Right lobe of liver (tissue), 6 donors: ENCODE results near the gene AEBP1. TPM values are rescaled to one million over a fixed set of nuclear protein-coding genes. Genes with fewer than 3 reads are reported as not detected.

ENCODE experiments used
- ATAC-seq, 4 donors: fragments of 200-7000 bp; cut with Tn5 transposase; one replicate each; pipeline ENCODE4 v1.9.1; 2020; ENCODE audit warnings: mild to moderate bottlenecking in 4 of 4, moderate library complexity in 4 of 4
- DNase-seq, 3 donors: peaks; one replicate each; pipeline ENCODE4 v3.0.0-alpha.2; 2020
- H3K27ac ChIP-seq, 3 donors: fragments of 200-600 bp; one replicate each; pipeline ENCODE4 v1.8.0; 2022
- H3K27me3 ChIP-seq, 2 donors: fragments of 200-600 bp; one replicate each; pipeline ENCODE4 v1.8.0; 2022
- H3K36me3 ChIP-seq, 4 donors: fragments of 200-600 bp; sonication (generic) in 1 of 4; one replicate each; pipeline versions ENCODE4 v1.5.1 to v1.8.0; 2017 to 2022; ENCODE audit warnings: control low read depth in 1 of 4
- H3K4me1 ChIP-seq, 4 donors: fragments of 200-600 bp; sonication (generic) in 1 of 4; one replicate each; pipeline versions ENCODE4 v1.5.1 to v1.8.0; 2017 to 2022; ENCODE audit warnings: control low read depth in 1 of 4
- H3K4me3 ChIP-seq, 3 donors: fragments of 200-600 bp; one replicate each; pipeline ENCODE4 v1.8.0; 2022
- H3K9me3 ChIP-seq, 4 donors: fragments of 200-600 bp; sonication (generic) in 1 of 4; one replicate each; pipeline versions ENCODE4 v1.5.1 to v1.8.0; 2017 to 2022; ENCODE audit warnings: control low read depth in 1 of 4
- POLR2A ChIP-seq: fragments of 450-650 bp; IDR thresholded peaks from one replicate; pipeline ENCODE4 v1.6.1; 2017; ENCODE audit warnings: antibody characterized with exemption, mild to moderate bottlenecking
- WGBS: methylation state at CpG from one replicate; pipeline ENCODE4 v1.1.6; 2018; ENCODE audit warnings: low coverage, low lambda C conversion rate; ENCODE audit not compliant: insufficient coverage; ENCODE audit errors: missing lambda C conversion rate; 5-methylcytosine and 5-hydroxymethylcytosine counted together
- intact Hi-C, 2 donors: fragments of 100-400 bp; cut with DNase I; formaldehyde crosslinking; loops; one replicate each; pipeline versions ENCODE4 v1.11.2 to v1.14.1; 2022
- total RNA-seq, 6 experiments: library from RNA; depleted of rRNA in 2 of 6; stranded (reverse); fragments of >200 nt in 2 of 6; fragmentation: NEBNext Ultra II Directional in 3 of 6; extraction: Animal tissue kit (Norgen Biotek cat#: 25700) in 3 of 6; gene quantifications; one replicate each; pipeline versions ENCODE4 v1.1.0 to v1.2.4, GENCODE V29; 2016 to 2023
- TF ChIP-seq, protein P1 (sequence below), 4 donors: fragments of 200-600 bp in 3 of 4; fragments of 450-650 bp in 1 of 4; IDR thresholded peaks; one replicate each; pipeline versions ENCODE4 v1.5.1 to v1.8.0; 2016 to 2022; ENCODE audit warnings: antibody characterized with exemption in 4 of 4, mild to moderate bottlenecking in 2 of 4
- donor health status: DM: no; HTN: yes; CAD: no.
- donor health status: DM: no; HTN: no; CAD: no.
- donor health status: DM: no; HTN: no; CAD: no.
- donor health status: DM: no; HTN: yes; CAD: no.
- donor health status: DM: no; HTN: yes; CAD: no.

AEBP1 gene
- total RNA-seq, 6 experiments from 2014 or later = 7.8 to 37.8 (median 14.3) TPM

DNA sequence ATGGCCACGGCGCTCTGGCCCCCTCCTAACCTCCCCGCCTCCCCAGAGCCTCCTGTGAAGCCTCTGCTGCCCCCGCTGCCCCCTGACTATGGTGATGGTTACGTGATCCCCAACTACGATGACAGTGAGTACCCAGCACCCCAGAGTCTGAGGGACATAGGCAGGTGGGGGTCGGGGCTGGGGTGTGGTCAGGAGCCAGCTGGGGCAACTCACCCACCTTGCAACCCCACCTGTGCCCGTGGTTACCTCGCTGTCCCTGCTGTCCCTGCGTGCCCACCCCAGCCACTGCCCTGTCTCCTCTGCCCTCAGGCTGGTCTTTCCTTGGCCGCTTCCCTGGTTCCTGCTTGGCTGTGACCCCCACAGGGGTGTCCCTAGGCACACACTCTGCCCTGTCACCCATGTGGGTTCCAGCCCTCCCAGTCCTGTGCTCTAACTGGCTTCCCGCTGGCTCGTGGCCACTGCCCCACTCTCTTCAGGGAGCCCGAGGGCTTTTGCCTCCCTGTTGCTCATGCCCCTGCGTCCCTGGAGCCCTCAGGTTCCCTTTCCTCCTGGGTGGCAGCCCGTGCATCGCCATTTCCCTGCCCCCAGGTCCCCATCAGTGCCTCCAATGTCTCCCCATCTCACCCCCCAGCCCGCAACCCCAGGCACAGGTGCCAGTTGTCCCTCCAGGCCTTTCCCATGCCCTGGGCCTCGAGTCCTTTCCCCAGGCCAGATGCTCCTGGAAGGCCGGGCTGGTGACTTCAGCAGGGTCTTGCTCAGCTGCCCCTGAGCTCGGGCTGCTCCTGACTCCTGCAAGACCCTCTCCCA is 4.0 kb downstream of the AEBP1 start:
- ATAC-seq = no peak
- H3K4me1 ChIP-seq = no peaks in the 10 kb centered on the region
- TF ChIP-seq, protein P1, sequence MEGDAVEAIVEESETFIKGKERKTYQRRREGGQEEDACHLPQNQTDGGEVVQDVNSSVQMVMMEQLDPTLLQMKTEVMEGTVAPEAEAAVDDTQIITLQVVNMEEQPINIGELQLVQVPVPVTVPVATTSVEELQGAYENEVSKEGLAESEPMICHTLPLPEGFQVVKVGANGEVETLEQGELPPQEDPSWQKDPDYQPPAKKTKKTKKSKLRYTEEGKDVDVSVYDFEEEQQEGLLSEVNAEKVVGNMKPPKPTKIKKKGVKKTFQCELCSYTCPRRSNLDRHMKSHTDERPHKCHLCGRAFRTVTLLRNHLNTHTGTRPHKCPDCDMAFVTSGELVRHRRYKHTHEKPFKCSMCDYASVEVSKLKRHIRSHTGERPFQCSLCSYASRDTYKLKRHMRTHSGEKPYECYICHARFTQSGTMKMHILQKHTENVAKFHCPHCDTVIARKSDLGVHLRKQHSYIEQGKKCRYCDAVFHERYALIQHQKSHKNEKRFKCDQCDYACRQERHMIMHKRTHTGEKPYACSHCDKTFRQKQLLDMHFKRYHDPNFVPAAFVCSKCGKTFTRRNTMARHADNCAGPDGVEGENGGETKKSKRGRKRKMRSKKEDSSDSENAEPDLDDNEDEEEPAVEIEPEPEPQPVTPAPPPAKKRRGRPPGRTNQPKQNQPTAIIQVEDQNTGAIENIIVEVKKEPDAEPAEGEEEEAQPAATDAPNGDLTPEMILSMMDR (IDR thresholded peaks at IDR 0.05) = no peak
- no peak for TF ChIP-seq POLR2A
- no peaks in the 10 kb centered on the region for H3K27me3 ChIP-seq
- no peaks in the 10 kb centered on the region for H3K36me3 ChIP-seq
- no peaks in the 10 kb centered on the region for H3K9me3 ChIP-seq
- intact Hi-C loops = no loop called here
- H3K4me3 ChIP-seq = no peak overlapping the region
- DNase-seq = no peak
- WGBS = 75% methylated on average over 9 of the region's 21 CpGs
- H3K27ac ChIP-seq = no peak overlapping the region

GRCh38 chr7:44108768-44109750 is 4.9 kb downstream of the AEBP1 start:
- ATAC-seq (no peak), DNase-seq (no peak)
- Histone ChIP-seq H3K4me1 (no peaks in the 10 kb centered on the region), H3K36me3 (no peaks in the 10 kb centered on the region), H3K4me3 (no peak overlapping the region), H3K27ac (no peak overlapping the region), H3K27me3 (no peaks in the 10 kb centered on the region), H3K9me3 (no peaks in the 10 kb centered on the region)
- TF ChIP-seq, protein P1 (IDR thresholded peaks at IDR 0.05) = no peak
- no peak for TF ChIP-seq POLR2A
- intact Hi-C loops = no loop called here
- WGBS = 80% methylated on average over 2 of the region's 21 CpGs

DNA sequence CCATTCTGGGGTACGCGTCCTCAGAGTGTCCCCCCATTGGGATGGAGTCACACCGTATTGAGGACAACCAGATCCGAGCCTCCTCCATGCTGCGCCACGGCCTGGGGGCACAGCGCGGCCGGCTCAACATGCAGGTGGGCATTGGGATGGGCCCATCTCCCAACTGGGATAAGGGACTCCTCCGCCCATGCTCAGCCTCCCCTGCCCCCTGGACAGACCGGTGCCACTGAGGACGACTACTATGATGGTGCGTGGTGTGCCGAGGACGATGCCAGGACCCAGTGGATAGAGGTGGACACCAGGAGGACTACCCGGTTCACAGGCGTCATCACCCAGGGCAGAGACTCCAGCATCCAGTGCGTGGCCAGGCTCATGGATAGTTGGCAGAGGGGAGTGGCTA is 5.8 kb downstream of the AEBP1 start:
- DNase-seq (no peak), ATAC-seq (no peak)
- Histone ChIP-seq H3K36me3 (no peaks in the 10 kb centered on the region), H3K9me3 (no peaks in the 10 kb centered on the region), H3K27ac (no peak overlapping the region), H3K4me3 (no peak overlapping the region), H3K27me3 (no peaks in the 10 kb centered on the region), H3K4me1 (no peaks in the 10 kb centered on the region)
- WGBS = no CpG with 5 or more reads among the region's 18 CpGs
- TF ChIP-seq POLR2A = no peak
- TF ChIP-seq, protein P1 (IDR thresholded peaks at IDR 0.05) = no peak
- intact Hi-C loops = no loop called here

DNA sequence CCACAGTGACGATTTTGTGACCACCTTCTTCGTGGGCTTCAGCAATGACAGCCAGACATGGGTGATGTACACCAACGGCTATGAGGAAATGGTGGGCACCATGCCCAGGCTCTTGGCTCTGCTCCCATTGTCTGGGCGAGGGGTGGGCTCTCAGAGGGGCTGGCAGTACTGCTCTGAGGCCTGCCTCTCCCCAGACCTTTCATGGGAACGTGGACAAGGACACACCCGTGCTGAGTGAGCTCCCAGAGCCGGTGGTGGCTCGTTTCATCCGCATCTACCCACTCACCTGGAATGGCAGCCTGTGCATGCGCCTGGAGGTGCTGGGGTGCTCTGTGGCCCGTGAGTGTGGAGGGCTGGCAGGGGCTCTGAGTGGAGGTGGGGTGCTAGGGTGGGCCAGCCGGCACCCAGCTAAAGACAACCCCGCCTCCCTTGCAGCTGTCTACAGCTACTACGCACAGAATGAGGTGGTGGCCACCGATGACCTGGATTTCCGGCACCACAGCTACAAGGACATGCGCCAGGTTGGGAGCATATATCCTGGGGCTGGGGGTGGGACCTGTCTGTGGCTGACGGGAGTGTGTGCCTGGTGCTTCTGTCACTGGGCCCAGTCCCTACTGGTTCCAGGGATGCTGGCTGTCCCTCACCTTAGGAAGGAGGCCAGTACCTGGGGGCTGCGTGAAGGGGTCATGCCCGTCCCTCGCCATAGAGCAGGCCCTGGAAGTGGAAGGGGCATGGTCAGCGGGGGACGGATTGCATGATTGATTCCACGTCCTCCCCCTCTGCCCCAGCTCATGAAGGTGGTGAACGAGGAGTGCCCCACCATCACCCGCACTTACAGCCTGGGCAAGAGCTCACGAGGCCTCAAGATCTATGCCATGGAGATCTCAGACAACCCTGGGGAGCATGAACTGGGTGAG is 6.8 kb downstream of the AEBP1 start:
- Histone ChIP-seq H3K4me1 (no peaks in the 10 kb centered on the region), H3K9me3 (no peaks in the 10 kb centered on the region), H3K27me3 (no peaks in the 10 kb centered on the region), H3K4me3 (no peak overlapping the region), H3K27ac (no peak overlapping the region), H3K36me3 (no peaks in the 10 kb centered on the region)
- TF ChIP-seq, protein P1 (IDR thresholded peaks at IDR 0.05) = no peak
- TF ChIP-seq POLR2A = no peak
- intact Hi-C loops = no loop called here
- DNase-seq = no peak
- no peak for ATAC-seq
- 94% methylated on average over 8 of the region's 27 CpGs for WGBS
